Ammon's horn (tissue), 1 donor: ENCODE data around the gene ADPRHL1.

Source experiments
- DNase-seq: peaks from one replicate; pipeline ENCODE4 v3.0.0-alpha.2; 2016; ENCODE audit warnings: low spot score

Gene ADPRHL1

DNA sequence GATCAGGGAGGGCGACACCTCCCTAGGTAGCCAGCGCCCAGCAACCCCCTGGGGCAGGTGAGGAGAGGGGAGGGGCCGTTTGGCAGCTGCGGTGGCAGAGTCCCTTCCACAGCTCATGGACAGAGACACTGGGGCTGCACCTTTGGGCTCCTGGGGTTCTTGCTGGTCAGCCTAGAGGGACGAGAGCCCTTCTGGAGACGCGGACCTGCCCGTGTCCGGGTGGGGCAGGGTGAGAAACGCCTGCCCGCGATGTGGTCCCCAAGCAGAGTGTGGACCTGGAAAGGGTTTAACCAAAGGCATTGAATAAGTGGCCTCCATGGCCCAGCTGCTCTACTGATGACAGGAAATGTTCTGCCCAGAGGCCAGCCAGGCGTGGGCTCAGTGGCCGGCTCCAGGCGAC, 38.3 kb downstream of the ADPRHL1 start:
- no peak for DNase-seq

DNA sequence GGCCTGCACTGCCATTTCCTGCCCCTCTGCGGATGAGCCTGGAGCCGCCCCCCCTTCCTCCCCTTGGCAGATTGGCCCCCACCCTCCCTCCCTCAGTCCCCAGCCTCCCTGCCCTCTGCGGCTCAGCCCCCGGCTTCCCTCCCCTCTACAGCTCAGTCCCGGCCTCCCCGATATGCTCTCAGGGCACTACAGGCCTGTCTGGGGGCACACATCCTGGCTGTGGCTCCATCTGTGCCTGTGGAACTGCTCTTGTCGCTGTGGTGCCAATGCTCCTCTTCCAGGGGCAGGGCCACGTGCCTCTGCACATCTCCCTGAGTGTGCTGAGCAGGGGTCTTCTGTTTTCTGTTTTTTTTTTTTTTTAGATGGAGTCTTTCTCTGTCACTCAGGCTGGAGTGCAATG, 39.0 kb downstream of the ADPRHL1 start:
- DNase-seq, result no peak

DNA sequence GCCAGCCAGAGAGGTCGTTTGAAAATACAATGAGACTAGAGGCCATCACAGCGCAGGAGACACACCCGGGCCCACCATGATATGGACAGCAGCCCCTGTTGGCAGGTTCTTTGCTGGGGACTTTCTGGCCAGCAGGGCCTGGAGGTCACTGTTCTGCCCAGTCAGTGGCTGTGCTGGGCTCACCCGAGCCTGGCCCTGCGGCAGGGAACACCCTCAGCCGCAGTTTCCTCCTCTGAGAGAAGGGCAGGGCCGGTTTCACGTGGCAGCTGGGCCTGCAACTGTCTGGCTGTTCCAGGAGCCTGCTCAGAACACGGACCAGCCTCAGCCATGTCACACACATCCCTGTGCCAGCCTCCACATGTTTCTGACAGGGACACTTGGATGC, 39.4 kb downstream of the ADPRHL1 start:
- no peak for DNase-seq

DNA sequence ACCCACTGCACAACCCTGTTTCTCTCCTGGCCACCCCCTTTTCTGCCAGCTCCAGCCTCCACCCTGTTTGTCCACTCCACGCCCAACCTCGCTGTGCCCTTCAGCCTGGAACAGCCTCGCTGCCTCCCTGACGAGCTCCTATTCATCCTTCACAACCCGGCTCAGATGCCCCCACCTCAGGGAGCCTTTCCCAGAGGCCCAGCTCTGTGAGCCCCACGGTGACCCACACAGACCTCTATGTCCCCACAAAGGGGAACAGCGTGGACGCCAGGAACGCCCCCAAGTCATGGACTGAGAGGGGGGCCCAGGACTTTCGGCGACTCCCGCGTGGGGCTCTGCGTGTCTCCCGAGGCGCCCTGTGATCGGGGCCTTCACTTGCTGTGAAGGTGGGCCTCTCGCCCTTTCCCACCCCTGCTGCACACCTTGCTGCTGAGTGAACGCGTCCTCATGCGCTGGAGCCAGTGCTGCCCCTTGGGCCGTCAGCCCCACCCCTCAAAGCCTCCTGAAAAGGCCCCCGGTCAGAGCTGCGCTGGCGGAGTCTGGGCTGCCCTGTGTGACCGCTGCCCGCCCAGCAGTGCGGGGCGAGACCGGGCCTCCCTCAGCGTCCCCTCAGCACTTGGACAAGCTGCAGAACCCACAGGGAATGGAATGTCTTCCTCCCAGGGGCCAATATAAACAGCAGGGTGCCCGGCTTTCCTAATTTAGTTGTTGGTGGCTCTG, 40.0 kb downstream of the ADPRHL1 start:
- no peak for DNase-seq

DNA sequence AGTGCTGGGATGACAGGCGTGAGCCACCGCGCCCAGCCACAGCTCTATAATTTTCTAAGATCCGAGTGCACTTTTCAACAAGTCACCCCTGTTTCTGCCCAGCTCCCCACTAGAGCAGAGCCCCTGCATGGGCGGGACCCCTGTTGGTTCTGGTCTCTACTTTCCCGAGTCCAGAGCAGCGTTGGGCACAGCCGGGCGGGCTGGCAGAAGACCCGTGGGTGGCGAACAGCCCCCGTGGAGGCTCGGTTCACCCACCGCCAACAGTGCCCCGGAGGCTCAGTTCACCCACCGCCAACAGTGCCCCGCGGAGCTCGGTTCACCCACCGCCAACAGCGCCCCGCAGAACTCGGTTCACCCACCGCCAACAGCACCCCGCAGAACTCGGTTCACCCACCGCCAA, 40.8 kb downstream of the ADPRHL1 start:
- no peak for DNase-seq

DNA sequence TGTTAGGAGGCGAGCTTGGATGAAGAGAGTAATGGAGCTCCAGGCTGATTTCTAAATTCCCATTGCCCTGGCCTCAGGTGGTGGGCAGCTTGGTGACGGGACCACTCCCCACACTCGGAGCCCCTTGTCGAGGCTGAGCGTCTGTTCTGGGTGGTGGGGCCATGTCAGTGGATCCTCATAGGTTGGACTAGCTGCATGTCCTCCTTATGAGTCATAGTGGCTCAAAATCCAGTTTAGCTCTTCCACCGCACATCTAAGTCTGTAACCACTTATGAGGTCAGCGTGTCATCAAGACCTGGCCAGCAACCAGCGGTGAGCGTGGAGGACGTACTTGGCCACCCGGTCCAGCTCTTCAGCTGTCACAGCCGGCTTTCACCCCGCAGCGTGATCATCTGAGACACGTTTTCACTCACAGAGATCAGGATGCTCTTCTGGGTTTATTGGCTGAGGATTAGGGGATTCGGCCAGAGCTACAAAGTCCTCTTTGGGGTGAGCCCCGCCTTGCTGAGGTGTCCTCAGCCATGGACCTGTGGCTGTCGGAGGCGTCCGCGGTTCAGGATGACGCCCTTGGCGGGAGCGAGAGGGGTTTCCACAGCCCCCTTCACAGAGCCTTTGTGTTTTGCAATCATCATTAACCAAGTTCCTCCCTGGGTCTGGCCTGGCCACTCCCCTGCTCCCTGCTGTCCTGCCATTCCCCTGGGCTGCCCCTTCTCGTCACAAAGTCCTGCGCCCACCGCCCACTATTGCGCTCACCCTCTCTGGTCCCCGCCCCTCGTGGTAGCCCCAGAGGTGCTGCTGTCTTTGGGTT, 41.9 kb downstream of the ADPRHL1 start:
- no peak for DNase-seq

DNA sequence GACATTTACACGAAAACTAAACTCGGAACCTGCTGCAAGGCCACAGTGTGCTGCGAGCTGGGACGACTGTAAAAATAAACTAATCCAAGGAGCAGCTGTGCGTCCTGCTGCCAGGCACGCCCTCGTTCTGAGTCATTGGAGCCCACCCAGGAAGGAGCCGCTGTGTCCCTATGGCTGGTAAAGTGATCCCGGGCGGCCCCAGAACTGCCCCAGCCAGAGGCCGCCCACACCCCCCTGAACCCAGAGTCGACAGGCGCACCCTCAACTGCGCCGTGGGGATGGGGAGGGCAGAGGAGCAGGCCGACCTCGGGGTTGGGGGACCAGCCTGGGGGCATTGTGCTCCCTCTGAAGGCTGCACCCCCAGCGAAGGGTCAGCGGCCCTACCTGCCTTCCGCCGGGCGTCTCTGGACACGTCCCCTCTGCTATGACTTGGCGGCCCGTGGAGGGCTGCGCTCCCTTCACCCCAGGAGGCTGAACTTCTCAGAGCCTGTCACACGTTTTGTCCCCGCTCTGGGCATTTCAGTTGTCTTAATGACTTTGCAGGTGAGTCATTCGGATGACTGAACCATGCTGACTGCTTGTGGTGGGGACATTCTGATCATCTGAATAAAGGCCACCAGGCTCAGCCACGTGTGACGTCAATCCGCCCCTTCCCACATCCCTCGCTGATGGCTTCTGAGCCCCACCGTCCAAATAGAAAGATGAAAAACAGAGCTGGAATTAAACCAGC, 42.7 kb downstream of the ADPRHL1 start:
- no peak for DNase-seq

DNA sequence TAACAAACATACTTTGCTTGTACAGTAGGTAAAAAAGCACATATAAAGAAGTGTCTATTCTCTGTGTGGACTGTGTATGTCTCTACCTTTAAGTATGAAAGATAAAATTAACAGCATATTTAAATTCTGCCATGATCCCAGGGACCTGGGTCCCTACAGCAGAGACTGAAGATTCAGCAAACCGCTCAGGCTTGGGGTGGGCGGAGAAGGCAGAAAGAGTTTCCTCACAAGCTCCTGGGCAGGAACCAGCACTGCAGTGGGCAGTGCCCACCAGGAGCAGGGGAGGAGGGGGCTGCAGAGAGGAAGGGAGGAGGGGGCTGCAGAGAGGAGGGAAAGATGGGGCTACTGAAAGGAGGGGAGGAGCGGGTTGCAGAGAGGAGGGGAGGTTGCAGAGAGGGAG, 44.7 kb downstream of the ADPRHL1 start:
- DNase-seq, result no peak

DNA sequence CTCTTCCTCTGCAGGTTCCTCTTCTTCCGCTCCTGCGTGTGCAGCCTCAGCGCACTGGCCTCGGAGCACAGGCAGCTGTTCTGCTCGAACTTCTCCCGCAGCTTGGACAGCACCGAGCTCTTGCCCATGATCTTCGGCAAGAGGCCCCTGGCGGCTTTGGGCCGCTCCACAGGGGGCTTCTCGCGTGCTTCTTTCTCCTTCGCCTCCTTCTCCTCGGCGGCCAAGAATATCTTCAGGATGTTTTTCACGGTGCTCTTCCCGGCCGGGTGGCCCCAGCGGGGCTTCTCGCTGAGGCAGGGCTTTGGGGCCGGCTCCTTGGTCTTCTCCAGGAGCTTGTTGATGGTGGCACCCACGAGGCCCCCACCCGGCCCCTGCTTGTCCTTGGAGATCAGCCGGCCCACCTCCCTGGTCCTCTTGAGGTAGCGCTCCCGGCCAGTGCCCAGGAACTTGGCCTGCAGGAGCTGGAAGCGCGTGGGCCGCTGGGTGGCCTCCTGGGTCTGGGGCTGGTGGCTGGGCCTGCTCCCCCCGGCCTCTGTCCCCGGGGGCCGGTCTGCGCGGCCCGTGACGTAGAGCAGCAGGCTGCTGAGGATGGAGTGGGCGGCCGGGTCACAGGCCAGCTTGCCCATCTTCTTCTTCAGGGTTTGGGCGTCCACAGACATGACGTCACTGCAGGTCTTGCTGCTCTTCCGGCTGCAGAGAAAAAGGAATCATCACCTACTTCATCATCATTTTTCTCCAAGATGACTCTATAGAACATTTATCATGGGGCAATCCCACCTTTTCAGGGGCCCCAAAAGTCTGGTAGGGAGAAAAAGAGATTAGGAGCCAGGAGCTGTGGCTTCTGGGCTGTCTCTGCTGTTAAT, 45.5 kb downstream of the ADPRHL1 start:
- no peak for DNase-seq

DNA sequence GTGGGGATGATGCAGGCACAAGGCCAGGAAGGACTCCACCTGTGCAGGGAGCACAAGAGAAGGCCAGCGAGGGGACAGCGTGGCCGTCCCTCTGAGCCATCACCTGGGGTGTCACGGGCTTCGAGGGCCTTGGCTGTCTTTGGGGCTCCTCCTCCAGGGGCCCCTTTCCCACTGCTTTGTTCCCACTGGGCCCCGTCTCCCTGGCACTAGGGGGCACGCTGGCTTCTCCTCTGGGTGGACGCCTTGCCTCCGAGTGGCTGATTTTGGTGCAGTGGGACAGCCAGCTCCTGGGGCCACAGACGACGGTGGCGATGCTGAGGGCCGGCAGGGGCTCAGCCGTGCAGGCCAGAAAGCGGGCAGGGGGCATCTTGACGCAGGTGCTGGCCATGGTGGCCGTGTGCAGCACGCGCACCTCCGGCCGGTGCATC, 46.2 kb downstream of the ADPRHL1 start:
- no peak for DNase-seq

DNA sequence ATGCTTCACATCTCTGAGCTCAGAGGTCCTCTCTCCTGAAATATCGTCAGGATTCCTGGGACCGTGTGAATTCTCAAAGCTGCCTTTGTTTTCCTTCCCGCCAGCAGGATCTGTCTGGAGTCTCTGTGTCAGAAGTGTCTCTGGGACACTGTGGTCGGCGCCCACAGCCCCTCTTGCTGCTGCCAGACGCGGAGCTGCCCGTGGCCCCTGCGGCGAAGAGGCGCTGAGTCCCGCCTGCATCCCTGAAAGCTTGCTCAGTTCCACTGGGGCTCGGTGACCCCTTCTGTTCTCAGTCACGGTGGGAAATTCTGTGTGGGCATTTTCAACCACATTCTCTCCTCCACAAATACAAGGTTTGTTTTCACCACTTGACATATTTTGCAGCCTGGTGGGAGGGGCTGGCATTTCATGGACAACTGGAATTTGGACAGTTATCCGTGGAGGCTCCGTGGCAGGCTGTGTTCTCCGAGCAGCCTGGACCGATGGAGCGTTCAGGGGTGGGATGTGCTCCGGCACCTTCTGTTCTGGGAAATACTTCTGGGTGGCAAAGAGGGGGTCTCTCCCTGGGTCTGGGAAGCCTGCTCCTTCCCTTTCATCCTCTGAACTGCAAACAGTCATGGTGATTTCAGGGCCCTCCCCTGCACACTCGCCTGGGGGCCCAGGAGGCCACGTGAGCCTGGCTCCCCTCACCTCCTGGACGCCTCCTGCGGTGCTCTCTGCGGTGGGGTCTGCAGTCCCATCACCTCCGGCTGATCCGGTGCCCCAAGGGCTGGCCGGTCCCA, 46.8 kb downstream of the ADPRHL1 start:
- DNase-seq, result no peak

DNA sequence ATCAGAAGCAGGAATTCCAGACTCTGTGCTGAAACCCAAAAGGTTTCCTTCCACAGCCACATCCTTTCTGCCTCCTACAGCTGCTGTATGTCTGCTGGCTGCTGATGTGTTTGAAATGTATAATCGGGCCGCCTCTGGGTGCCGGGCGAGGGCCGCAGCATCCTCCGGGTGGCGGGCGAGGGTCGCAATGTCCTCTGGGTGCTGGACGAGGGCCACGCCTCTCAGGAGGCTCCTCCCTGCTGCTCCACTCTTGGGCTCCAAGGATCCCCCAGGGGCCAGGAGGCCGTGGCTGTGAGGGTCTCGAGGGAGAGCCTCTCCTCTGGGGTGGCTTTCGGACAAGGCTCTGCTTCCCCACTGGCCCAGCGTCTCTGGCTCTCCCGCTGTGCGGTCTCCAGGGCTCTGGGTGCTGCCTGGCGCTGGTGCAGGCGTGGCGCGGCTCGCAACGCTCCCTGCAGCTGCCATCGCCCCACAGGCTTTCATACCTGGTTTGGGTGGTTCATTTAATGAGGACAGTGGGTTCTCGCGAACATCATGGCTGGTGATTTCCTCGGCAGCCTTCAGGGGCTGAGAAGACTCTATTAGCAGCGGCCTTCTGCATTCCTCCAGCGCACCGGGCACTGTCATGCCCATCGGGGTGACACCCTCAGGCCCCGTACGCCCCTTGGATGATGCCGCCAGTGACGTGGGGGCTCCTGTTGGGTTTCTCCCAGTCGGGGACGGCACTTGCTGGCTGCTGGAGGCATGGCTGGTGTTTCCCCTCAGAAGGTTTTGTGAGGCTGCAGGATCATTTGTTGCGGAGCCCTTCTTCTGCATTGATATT, 47.6 kb downstream of the ADPRHL1 start:
- no peak for DNase-seq

DNA sequence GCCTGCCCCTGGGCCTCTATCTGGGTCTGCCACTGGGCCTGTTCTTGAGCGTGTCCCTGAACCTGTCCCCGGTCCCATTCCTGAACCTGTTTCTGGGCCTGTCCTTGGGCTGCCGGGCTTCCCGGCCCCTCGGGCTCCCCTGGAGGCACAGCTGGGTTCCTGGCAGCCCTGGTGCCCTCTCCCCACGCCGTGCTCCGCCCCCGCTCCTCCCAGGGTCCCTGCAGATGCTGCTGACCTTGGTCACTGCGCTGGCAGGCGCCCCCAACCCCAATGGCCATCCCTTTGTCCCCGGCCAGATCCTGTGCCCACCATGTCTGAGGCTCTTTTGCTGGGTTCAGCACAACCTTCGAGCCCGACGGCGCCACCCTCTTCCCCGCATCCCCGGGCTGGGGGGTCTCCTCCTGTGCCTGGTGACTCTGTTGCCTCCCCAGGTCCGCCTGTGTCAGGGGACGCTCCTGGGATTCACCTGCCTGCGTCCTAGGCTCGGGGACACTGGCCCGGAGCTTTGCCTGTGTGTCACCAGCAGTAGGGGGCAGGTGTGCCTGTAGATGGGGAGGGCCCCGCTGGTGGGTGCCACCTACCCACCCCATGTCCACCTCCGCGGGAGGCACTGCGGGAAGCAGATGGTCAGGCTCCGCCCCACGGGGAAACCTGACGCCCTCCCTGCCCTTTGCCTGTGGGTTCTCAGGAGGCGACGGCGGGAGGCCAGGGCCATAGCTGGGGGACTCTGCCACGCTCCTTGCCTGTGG, 48.4 kb downstream of the ADPRHL1 start:
- no peak for DNase-seq

DNA sequence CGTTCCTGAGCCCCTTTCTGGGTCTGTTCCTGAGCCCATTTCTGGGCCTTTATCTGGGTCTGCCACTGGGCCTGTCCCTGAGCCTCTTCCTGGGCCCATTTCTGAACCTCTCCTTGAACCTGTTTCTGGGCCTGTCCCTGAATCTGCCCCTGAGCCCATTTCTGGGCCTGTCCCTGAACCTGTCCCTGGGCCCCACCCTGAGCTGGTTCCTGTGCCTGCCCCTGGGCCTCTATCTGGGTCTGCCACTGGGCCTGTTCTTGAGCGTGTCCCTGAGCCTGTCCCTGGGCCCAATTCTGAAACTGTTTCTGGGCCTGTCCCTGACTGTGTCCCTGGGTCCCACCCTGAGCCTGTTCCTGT, 48.9 kb downstream of the ADPRHL1 start:
- DNase-seq, result no peak

DNA sequence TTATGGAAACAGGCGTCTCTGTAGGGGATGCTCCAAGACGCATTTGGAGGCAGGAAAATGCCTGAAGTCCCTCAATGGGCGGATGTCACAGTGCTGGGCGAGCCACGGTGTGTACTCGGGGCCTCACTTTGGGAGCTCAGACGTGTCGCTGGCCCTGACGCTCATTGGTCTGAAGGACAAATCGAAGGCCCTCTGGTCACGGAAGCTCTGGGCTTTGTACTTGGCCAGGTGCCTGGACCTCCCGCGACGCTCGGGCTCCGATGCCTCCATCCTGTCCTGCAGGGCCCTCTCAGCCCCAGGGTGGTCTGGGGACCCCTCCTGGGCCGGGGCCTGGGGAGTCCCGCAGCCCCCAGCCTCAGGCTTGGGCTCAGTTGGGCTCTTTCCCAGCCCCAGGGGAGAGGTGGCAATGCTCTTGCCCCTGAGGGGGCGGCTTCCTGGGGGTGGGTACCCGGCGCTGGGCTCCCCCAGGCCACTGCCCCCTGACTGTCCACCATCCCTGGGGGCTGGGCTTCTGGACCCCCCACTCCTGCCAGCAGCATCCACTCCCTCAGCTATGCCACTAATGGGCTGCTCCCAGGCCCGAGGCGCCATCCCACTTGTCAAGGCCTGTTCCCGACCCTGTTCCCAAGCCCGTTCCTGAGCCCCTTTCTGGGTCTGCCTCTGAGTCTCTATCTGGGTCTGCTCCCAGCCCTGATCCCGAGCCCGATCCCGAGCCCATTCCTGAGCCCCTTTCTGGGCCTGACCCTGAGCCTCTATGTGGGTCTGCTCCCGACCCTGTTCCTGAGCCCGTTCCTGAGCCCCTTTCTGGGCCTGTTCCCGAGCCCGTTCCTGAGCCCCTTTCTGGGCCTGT, 49.8 kb downstream of the ADPRHL1 start:
- no peak for DNase-seq

DNA sequence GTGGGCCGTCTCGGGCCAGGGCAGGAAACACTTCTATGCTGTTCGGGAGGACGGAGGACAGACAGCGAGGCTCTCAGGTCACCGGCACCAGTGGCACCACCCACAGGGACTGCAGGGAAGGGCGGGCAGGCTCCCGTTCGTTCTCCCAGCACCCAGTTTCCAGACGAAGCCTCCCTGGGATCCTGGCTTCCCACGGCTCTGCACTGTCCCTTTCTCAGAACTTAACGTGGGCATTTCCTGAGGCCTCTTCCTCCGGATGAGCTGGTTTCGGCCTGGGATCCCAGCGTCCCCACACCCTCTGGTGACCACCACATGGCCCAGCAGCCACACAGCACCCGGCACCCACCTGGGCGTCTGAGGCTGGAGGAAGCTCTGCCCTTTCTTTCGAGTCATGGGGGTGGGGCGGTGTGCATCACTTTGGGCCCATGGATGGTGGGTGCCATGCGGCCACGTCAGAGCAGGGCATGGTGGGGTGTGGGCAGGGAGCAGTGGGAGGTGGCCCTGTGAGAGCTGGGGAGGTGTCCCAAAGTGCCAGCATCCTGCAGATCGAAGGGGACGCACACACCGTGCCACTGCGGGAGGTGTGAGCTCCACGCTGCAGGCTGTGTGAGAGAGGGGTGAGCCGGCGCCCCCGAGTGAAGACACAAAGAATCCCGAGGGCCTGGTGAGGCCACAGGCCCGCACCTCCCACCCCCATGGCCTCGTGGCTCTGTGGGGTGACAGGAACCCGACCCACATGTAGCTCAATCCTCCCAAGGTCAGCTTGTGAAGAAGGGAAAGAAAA, 50.6 kb downstream of the ADPRHL1 start:
- DNase-seq, result no peak

DNA sequence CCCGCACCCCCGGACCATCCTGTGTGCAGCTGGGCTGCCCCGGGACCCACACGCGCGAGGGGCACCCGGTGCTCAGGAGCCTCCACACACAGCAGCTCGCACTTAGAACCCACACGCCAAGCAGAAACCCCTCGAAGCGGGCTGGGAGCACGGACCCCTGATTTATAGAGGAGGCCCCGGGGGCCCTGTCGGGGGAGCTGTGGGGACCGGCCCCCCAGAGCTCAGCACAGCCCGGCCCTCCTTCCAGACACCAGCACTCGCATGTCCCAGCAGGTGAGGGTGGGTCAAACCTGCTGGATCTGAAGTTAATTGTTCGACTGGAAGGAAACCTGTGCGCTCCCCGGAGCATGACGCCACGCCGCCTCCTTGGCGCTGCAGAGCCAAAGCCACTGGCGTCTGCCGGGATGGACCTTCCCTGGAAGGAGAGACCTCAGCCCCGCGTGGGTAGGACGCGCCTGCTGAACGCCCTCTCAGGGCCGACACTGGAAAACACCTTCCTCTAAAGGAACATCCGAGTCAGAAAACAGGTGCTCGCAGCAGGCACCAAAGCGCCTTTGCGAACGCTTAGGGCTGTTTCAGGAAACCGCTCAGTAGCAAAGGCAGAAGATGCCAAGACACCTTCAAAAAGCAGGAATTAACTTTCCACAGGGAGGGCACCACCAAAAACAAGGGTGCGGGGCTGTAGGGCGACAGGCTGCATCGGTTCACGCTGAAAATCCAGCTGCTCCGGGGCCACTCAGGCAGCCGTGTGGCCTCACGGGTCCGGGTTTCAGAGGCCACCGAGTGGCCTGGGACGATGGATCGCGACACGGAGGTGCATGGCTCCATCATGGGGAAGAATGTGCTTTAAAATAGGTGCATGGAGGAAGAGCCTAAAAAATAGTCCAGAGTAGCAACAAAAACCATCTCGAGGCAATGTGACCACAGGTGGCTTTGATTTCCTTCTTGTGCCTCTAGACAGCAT, 51.6 kb downstream of the ADPRHL1 start:
- DNase-seq, result no peak
